ENCODE data around the gene TUBB2B. TPM values are rescaled to one million over a fixed set of nuclear protein-coding genes. Genes with fewer than 3 reads are reported as not detected.

Gene TUBB2B
- total and polyA plus RNA-seq, 2 experiments from 2014 or later = 355 to 794 TPM

DNA sequence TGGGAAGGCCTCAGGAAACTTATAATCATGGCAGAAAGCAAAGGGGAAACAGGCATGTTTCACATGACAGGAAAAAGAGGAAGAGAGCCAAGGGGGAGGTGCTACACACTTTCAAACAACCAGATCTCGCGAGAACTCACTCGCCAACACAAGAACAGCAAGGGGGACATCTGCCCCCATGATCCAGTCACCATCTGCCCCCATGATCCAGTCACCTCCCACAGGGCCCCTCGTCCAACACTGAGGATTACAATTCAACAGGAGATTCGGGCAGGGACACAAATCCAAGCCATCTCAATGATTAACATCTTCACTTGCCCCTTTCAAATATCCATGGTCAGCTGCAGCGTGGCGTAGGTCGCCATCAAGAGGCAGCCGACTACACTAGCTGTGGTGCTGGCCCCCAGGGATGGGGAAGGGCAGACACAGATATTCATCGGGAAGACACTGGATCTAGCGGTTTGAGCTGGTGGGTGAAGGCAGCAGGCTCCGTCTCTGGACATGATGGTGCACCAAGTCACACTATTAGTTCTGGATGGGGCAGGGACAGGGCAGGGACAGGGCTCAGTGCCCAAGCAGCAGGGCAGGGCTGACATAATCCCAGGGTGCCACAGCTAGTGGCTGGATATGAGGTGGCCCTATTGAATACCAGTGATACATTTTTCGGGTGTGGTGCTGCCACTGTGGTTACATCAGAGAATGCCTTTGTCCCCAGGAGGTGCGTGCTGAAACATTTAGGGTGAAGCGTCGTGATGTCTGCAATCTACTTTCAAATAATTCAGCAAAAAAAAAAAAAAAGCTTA, 31.6 kb downstream of the TUBB2B start:
- TF ChIP-seq, protein P1, sequence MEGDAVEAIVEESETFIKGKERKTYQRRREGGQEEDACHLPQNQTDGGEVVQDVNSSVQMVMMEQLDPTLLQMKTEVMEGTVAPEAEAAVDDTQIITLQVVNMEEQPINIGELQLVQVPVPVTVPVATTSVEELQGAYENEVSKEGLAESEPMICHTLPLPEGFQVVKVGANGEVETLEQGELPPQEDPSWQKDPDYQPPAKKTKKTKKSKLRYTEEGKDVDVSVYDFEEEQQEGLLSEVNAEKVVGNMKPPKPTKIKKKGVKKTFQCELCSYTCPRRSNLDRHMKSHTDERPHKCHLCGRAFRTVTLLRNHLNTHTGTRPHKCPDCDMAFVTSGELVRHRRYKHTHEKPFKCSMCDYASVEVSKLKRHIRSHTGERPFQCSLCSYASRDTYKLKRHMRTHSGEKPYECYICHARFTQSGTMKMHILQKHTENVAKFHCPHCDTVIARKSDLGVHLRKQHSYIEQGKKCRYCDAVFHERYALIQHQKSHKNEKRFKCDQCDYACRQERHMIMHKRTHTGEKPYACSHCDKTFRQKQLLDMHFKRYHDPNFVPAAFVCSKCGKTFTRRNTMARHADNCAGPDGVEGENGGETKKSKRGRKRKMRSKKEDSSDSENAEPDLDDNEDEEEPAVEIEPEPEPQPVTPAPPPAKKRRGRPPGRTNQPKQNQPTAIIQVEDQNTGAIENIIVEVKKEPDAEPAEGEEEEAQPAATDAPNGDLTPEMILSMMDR (conservative IDR thresholded peaks at IDR 0.05; ENCODE audit: low read depth in 2 of 2) = peak; percentile 57 to 87
- no peak for TF ChIP-seq JUNB (IDR thresholded peaks at IDR 0.05; ENCODE audit: unreplicated experiment)
- TF ChIP-seq EZH2phosphoT487 (IDR thresholded peaks at IDR 0.05; ENCODE audit: unreplicated experiment) = no peak
- Mint-ChIP-seq H3K27me3 (ENCODE audit: insufficient read depth, low read depth, poor library complexity) (peaks cover 8% of the 10 kb centered on the region), H3K4me3 (no peak overlapping the region), H3K27ac (no peak overlapping the region), H3K36me3 (ENCODE audit: low read depth) (peaks cover 2% of the 10 kb centered on the region; the same call in 1 of the 3 replicates), H3K9me3 (peaks cover 8% of the 10 kb centered on the region; the same call in 1 of the 3 replicates), H3K4me1 (peaks cover 19% of the 10 kb centered on the region)
- H3K27me3 ChIP-seq (ENCODE audit: insufficient read depth) = no peaks in the 10 kb centered on the region
- ATAC-seq (peak; percentile 77), DNase-seq (ENCODE audit: low spot score) (peak; percentile 71)
- H3F3A ChIP-seq (replicated peaks; ENCODE audit: low read depth) = peaks cover 6% of the 10 kb centered on the region
- peaks cover 5% of the 10 kb centered on the region; the same call in 1 of the 2 replicates for H3K9me2 ChIP-seq (ENCODE audit: insufficient read depth)
- peaks cover 38% of the 10 kb centered on the region for H3K4me1 ChIP-seq (ENCODE audit: insufficient read depth)
- H4K20me1 ChIP-seq (replicated peaks; ENCODE audit: insufficient read depth) = no peaks in the 10 kb centered on the region
- no peaks in the 10 kb centered on the region for H3K79me2 ChIP-seq (replicated peaks; ENCODE audit: insufficient read depth)
- peak overlapping the region; percentile 78 for H3K27ac ChIP-seq (ENCODE audit: low read depth)
- peak overlapping the region; percentile 23; the same call in 1 of the 2 replicates for H3K4me3 ChIP-seq
- no peaks in the 10 kb centered on the region for H3K36me3 ChIP-seq (ENCODE audit: insufficient read depth)
- H2AFZ ChIP-seq = peak overlapping the region; percentile 83; the same call in 1 of the 2 replicates
- peak overlapping the region; percentile 56 for H3K4me2 ChIP-seq

DNA sequence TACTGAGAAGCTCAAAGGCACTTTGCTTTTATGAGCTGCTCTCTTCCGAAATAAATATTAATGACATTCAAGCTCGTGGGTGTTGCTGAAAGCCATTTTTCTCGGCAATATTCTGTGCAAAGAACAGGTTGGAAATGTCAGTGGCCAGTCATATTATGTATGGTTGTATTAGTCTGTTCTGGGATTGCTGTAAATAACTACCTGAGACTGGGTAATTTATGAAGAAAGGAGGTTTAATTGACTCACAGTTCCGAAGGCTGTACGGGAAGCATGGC, 32.1 kb downstream of the TUBB2B start:
- H3K4me2 ChIP-seq = peak overlapping the region; percentile 56
- Mint-ChIP-seq H3K27me3 (ENCODE audit: insufficient read depth, low read depth, poor library complexity) (peaks cover 8% of the 10 kb centered on the region), H3K36me3 (ENCODE audit: low read depth) (peaks cover 2% of the 10 kb centered on the region; the same call in 1 of the 3 replicates), H3K4me1 (peaks cover 19% of the 10 kb centered on the region), H3K27ac (no peak overlapping the region), H3K4me3 (no peak overlapping the region), H3K9me3 (peaks cover 8% of the 10 kb centered on the region; the same call in 1 of the 3 replicates)
- H3K9me2 ChIP-seq (ENCODE audit: insufficient read depth) = peaks cover 5% of the 10 kb centered on the region; the same call in 1 of the 2 replicates
- peaks cover 6% of the 10 kb centered on the region for H3F3A ChIP-seq (replicated peaks; ENCODE audit: low read depth)
- no peak for DNase-seq (ENCODE audit: low spot score)
- ATAC-seq = no peak
- no peaks in the 10 kb centered on the region for H4K20me1 ChIP-seq (replicated peaks; ENCODE audit: insufficient read depth)
- TF ChIP-seq POLR2AphosphoS5 (IDR thresholded peaks at IDR 0.05; ENCODE audit: low read depth) = no peak
- TF ChIP-seq NANOG (IDR thresholded peaks at IDR 0.05; ENCODE audit: borderline replicate concordance) = no peak
- no peak for TF ChIP-seq EZH2 (IDR thresholded peaks at IDR 0.05; ENCODE audit: low read depth, unreplicated experiment)
- TF ChIP-seq, protein P1 (conservative IDR thresholded peaks at IDR 0.05; ENCODE audit: low read depth in 2 of 2) = no peak
- no peak for TF ChIP-seq STAT1 (IDR thresholded peaks at IDR 0.05; ENCODE audit: unreplicated experiment)
- no peak for TF ChIP-seq JUNB (IDR thresholded peaks at IDR 0.05; ENCODE audit: unreplicated experiment)
- TF ChIP-seq, protein P2, sequence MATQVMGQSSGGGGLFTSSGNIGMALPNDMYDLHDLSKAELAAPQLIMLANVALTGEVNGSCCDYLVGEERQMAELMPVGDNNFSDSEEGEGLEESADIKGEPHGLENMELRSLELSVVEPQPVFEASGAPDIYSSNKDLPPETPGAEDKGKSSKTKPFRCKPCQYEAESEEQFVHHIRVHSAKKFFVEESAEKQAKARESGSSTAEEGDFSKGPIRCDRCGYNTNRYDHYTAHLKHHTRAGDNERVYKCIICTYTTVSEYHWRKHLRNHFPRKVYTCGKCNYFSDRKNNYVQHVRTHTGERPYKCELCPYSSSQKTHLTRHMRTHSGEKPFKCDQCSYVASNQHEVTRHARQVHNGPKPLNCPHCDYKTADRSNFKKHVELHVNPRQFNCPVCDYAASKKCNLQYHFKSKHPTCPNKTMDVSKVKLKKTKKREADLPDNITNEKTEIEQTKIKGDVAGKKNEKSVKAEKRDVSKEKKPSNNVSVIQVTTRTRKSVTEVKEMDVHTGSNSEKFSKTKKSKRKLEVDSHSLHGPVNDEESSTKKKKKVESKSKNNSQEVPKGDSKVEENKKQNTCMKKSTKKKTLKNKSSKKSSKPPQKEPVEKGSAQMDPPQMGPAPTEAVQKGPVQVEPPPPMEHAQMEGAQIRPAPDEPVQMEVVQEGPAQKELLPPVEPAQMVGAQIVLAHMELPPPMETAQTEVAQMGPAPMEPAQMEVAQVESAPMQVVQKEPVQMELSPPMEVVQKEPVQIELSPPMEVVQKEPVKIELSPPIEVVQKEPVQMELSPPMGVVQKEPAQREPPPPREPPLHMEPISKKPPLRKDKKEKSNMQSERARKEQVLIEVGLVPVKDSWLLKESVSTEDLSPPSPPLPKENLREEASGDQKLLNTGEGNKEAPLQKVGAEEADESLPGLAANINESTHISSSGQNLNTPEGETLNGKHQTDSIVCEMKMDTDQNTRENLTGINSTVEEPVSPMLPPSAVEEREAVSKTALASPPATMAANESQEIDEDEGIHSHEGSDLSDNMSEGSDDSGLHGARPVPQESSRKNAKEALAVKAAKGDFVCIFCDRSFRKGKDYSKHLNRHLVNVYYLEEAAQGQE (IDR thresholded peaks at IDR 0.05; ENCODE audit: unreplicated experiment) = no peak
- no peak for TF ChIP-seq ZNF331 (CRISPR knock-in tag; IDR thresholded peaks at IDR 0.05; ENCODE audit: low read depth)
- H2AFZ ChIP-seq = peak overlapping the region; percentile 83; the same call in 1 of the 2 replicates
- H3K27ac ChIP-seq (ENCODE audit: low read depth) = peak overlapping the region; percentile 78; the same call in 1 of the 2 replicates
- no peaks in the 10 kb centered on the region for H3K79me2 ChIP-seq (replicated peaks; ENCODE audit: insufficient read depth)
- H3K4me3 ChIP-seq = peak overlapping the region; percentile 23; the same call in 1 of the 2 replicates
- no peaks in the 10 kb centered on the region for H3K36me3 ChIP-seq (ENCODE audit: insufficient read depth)
- H3K4me1 ChIP-seq (ENCODE audit: insufficient read depth) = peaks cover 38% of the 10 kb centered on the region
- H3K27me3 ChIP-seq (ENCODE audit: insufficient read depth) = no peaks in the 10 kb centered on the region
